Endothelial cell of umbilical vein (primary cell): ENCODE data around the gene GDA.

ENCODE experiments used
- EZH2 ChIP-seq: IDR thresholded peaks from 2 replicates; pipeline ENCODE4 v1.6.1; 2012; ENCODE audit warnings: borderline replicate concordance, low read depth, mild to moderate bottlenecking, moderate library complexity, low read length, inconsistent platforms; ENCODE audit not compliant: severe bottlenecking
- FOS ChIP-seq: IDR thresholded peaks from 2 replicates; pipeline ENCODE4 v1.6.1; 2011; ENCODE audit warnings: mild to moderate bottlenecking, low read length, moderate library complexity, borderline replicate concordance; ENCODE audit not compliant: insufficient read depth
- JUN ChIP-seq: IDR thresholded peaks from 2 replicates; pipeline ENCODE4 v1.6.1; 2011; ENCODE audit warnings: borderline replicate concordance, low read depth; ENCODE audit not compliant: insufficient read length, insufficient read depth
- MAX ChIP-seq: IDR thresholded peaks from 2 replicates; pipeline ENCODE4 v1.6.1; 2011; ENCODE audit not compliant: insufficient read depth, insufficient read length
- MYC ChIP-seq: IDR thresholded peaks from one replicate; pipeline ENCODE4 v1.6.1; 2011; ENCODE audit warnings: mild to moderate bottlenecking, low read depth, low read length
- POLR2A ChIP-seq: IDR thresholded peaks from 2 replicates; pipeline ENCODE4 v1.6.1; 2012; ENCODE audit warnings: low read depth, mild to moderate bottlenecking, control low read depth, low read length
- POLR2AphosphoS5 ChIP-seq: IDR thresholded peaks from 2 replicates; pipeline ENCODE4 v1.6.1; 2012; ENCODE audit warnings: low read depth, mild to moderate bottlenecking, control low read depth, low read length, moderate library complexity; ENCODE audit not compliant: insufficient read depth
- TF ChIP-seq, protein P1 (sequence below), 2 donors: IDR thresholded peaks; 1 replicate in 1 of 2; 2 replicates in 1 of 2; pipeline ENCODE4 v1.5.1; 2011; ENCODE audit warnings: low read length in 2 of 2, mild to moderate bottlenecking in 2 of 2, moderate library complexity in 2 of 2, control low read depth in 1 of 2, inconsistent platforms in 1 of 2, low read depth in 1 of 2; ENCODE audit not compliant: insufficient read depth in 1 of 2; ENCODE audit errors: extremely low read depth in 1 of 2

DNA sequence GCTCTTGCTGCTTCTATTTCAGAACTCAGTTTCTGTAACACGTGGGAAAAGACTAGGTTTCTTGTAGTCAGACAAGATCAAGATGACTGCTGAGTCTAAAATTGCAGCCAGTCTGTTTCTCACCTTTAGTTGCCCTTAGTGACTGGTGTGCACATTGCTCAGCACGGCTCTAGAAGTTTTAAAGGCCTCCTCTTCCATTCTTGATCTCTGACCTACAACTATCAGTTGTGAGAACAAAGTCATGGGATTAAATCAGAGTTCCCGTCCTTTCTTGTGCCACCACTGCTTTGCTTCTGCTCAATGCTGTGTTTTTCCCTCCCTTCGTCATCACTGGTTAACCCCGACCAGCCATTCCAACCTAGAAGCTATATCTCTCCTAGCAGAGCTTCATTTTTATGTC is 52.8 kb downstream of the GDA start:
- TF ChIP-seq, protein P1, sequence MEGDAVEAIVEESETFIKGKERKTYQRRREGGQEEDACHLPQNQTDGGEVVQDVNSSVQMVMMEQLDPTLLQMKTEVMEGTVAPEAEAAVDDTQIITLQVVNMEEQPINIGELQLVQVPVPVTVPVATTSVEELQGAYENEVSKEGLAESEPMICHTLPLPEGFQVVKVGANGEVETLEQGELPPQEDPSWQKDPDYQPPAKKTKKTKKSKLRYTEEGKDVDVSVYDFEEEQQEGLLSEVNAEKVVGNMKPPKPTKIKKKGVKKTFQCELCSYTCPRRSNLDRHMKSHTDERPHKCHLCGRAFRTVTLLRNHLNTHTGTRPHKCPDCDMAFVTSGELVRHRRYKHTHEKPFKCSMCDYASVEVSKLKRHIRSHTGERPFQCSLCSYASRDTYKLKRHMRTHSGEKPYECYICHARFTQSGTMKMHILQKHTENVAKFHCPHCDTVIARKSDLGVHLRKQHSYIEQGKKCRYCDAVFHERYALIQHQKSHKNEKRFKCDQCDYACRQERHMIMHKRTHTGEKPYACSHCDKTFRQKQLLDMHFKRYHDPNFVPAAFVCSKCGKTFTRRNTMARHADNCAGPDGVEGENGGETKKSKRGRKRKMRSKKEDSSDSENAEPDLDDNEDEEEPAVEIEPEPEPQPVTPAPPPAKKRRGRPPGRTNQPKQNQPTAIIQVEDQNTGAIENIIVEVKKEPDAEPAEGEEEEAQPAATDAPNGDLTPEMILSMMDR (IDR thresholded peaks at IDR 0.05; ENCODE audit: extremely low read depth in 1 of 2, insufficient read depth in 1 of 2, low read depth in 1 of 2, low read length in 2 of 2), result no peak
- TF ChIP-seq POLR2A (no peak), JUN (no peak), POLR2AphosphoS5 (no peak), EZH2 (no peak), MAX (no peak), MYC (no peak), FOS (no peak)
